ENCODE results near the gene TTC7B.

The TTC7B gene

GRCh38 chr14:90575336-90575735, 240.9 kb downstream of the TTC7B start:
- no peak overlapping the region for H3K27ac ChIP-seq (ENCODE audit: low read length)
- H2AFZ ChIP-seq (ENCODE audit: low read depth, low read length) = no peak overlapping the region
- H4K20me1 ChIP-seq (ENCODE audit: insufficient read depth, low read length) = no peaks in the 10 kb centered on the region; the same call in 1 of the 2 replicates
- no peak for DNase-seq
- H3K36me3 ChIP-seq (ENCODE audit: insufficient read depth, low read length) = no peaks in the 10 kb centered on the region
- H3K4me1 ChIP-seq (ENCODE audit: insufficient read depth, low read length) = no peaks in the 10 kb centered on the region
- no peaks in the 10 kb centered on the region for H3K27me3 ChIP-seq (ENCODE audit: insufficient read depth, low read length, poor library complexity)
- no peak overlapping the region for H3K4me2 ChIP-seq (ENCODE audit: insufficient read depth, low read length)
- no peak for ATAC-seq (ENCODE audit: insufficient read depth, low read depth)
- no peak for TF ChIP-seq CTCF (IDR thresholded peaks at IDR 0.05; ENCODE audit: borderline replicate concordance, extremely low read depth, low read length, poor library complexity, severe bottlenecking)
- TF ChIP-seq EZH2 (IDR thresholded peaks at IDR 0.05; ENCODE audit: borderline replicate concordance, low read depth, low read length, severe bottlenecking) = no peak
- no peaks in the 10 kb centered on the region for H3K79me2 ChIP-seq (ENCODE audit: insufficient read depth, low read length)
- no peak overlapping the region for H3K4me3 ChIP-seq (ENCODE audit: low read depth in 1 of 2, low read length in 2 of 2)
- no peak overlapping the region for H3K9ac ChIP-seq (ENCODE audit: low read depth, low read length)
- no peaks in the 10 kb centered on the region for H3K9me3 ChIP-seq (ENCODE audit: insufficient read depth, low read length, severe bottlenecking)

- Histone ChIP-seq H4K20me1 (ENCODE audit: insufficient read depth, low read length) (no peaks in the 10 kb centered on the region; the same call in 1 of the 2 replicates), H3K4me2 (ENCODE audit: insufficient read depth, low read length) (no peak overlapping the region), H3K27me3 (ENCODE audit: insufficient read depth, low read length, poor library complexity) (no peaks in the 10 kb centered on the region), H2AFZ (ENCODE audit: low read depth, low read length) (no peak overlapping the region), H3K79me2 (ENCODE audit: insufficient read depth, low read length) (no peaks in the 10 kb centered on the region), H3K36me3 (ENCODE audit: insufficient read depth, low read length) (no peaks in the 10 kb centered on the region), H3K4me3 (ENCODE audit: low read depth in 1 of 2, low read length in 2 of 2) (no peak overlapping the region), H3K27ac (ENCODE audit: low read length) (no peak overlapping the region), H3K4me1 (ENCODE audit: insufficient read depth, low read length) (no peaks in the 10 kb centered on the region), H3K9me3 (ENCODE audit: insufficient read depth, low read length, severe bottlenecking) (no peaks in the 10 kb centered on the region), H3K9ac (ENCODE audit: low read depth, low read length) (no peak overlapping the region)
- no peak for TF ChIP-seq EZH2 (IDR thresholded peaks at IDR 0.05; ENCODE audit: borderline replicate concordance, low read depth, low read length, severe bottlenecking)
- DNase-seq = no peak
- ATAC-seq (ENCODE audit: insufficient read depth, low read depth) = no peak
Measured at GRCh38 chr14:90574188-90575131, 241.8 kb downstream of the TTC7B start.

- Histone ChIP-seq H3K27me3 (ENCODE audit: insufficient read depth, low read length, poor library complexity) (no peaks in the 10 kb centered on the region), H3K36me3 (ENCODE audit: insufficient read depth, low read length) (no peaks in the 10 kb centered on the region), H3K4me2 (ENCODE audit: insufficient read depth, low read length) (no peak overlapping the region), H4K20me1 (ENCODE audit: insufficient read depth, low read length) (no peaks in the 10 kb centered on the region; the same call in 1 of the 2 replicates), H3K79me2 (ENCODE audit: insufficient read depth, low read length) (no peaks in the 10 kb centered on the region), H2AFZ (ENCODE audit: low read depth, low read length) (no peak overlapping the region), H3K4me1 (ENCODE audit: insufficient read depth, low read length) (no peaks in the 10 kb centered on the region), H3K27ac (ENCODE audit: low read length) (no peak overlapping the region), H3K4me3 (ENCODE audit: low read depth in 1 of 2, low read length in 2 of 2) (no peak overlapping the region), H3K9me3 (ENCODE audit: insufficient read depth, low read length, severe bottlenecking) (no peaks in the 10 kb centered on the region), H3K9ac (ENCODE audit: low read depth, low read length) (no peak overlapping the region)
- TF ChIP-seq EZH2 (IDR thresholded peaks at IDR 0.05; ENCODE audit: borderline replicate concordance, low read depth, low read length, severe bottlenecking) = no peak
- DNase-seq = no peak
- ATAC-seq (ENCODE audit: insufficient read depth, low read depth) = no peak
Measured at GRCh38 chr14:90573385-90574105, 242.7 kb downstream of the TTC7B start.

- Histone ChIP-seq H3K4me3 (ENCODE audit: low read depth in 1 of 2, low read length in 2 of 2) (no peak overlapping the region), H3K4me2 (ENCODE audit: insufficient read depth, low read length) (no peak overlapping the region), H3K27ac (ENCODE audit: low read length) (no peak overlapping the region), H3K79me2 (ENCODE audit: insufficient read depth, low read length) (no peaks in the 10 kb centered on the region), H2AFZ (ENCODE audit: low read depth, low read length) (no peak overlapping the region), H3K36me3 (ENCODE audit: insufficient read depth, low read length) (no peaks in the 10 kb centered on the region), H4K20me1 (ENCODE audit: insufficient read depth, low read length) (no peaks in the 10 kb centered on the region; the same call in 1 of the 2 replicates), H3K9ac (ENCODE audit: low read depth, low read length) (no peak overlapping the region), H3K9me3 (ENCODE audit: insufficient read depth, low read length, severe bottlenecking) (no peaks in the 10 kb centered on the region), H3K27me3 (ENCODE audit: insufficient read depth, low read length, poor library complexity) (no peaks in the 10 kb centered on the region), H3K4me1 (ENCODE audit: insufficient read depth, low read length) (no peaks in the 10 kb centered on the region)
- ATAC-seq (ENCODE audit: insufficient read depth, low read depth) = no peak
- DNase-seq = no peak
- no peak for TF ChIP-seq EZH2 (IDR thresholded peaks at IDR 0.05; ENCODE audit: borderline replicate concordance, low read depth, low read length, severe bottlenecking)
- TF ChIP-seq CTCF (IDR thresholded peaks at IDR 0.05; ENCODE audit: borderline replicate concordance, extremely low read depth, low read length, poor library complexity, severe bottlenecking) = no peak
Measured at GRCh38 chr14:90572441-90573150, 243.6 kb downstream of the TTC7B start.
